Measurements from ENCODE around the gene VWA5B1. TPM values are rescaled to one million over a fixed set of nuclear protein-coding genes. Genes with fewer than 3 reads are reported as not detected.
"Not testable (repeated sequence)": the region's sequence is repeated elsewhere in the genome, so short reads cannot be mapped to it uniquely, and the experiment has no call there.

The VWA5B1 gene
- polyA plus RNA-seq, 4 donors: 0.40 to 2.0 (median 1.6) TPM

DNA sequence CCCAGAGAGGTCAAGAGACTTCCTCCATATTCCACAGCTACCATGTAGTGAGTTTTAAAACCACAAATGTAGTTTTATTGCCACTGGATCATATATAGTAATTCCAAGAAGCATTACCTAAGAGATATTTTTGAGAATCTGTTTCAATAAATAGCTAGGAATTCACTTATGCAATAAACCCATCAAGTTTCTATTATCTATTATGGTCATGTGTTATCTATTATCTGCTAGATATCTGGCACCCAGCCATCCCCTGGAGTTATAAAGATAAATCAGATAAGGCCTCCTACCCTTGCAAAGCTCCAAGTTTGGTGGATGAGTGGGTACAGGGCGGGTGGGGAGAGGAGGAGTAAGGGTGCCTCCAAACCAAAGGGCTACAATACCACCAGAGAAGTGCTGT, 10.3 kb upstream of the VWA5B1 start:
- no peak for DNase-seq (ENCODE audit: low read depth in 4 of 4, low spot score in 3 of 4)

DNA sequence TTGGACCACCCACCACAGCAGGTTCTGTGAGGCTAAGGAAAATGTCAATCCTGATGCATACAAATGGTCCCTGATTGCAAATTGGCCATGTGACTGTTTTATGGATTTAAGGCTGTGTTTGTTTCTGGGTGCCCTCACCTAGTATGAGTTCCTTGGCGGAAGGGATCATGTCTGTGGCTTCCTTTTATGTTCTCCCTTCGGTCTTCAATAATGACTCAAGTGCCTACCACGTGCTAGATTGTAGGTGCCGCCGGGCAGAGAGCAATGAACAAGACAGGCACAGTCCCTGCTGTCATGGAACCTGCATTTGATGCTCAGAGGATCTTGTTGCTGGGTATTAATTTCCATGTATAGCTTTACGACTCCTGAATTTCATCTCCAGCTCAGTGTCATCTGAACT, 9.8 kb upstream of the VWA5B1 start:
- no peak for DNase-seq (ENCODE audit: low read depth in 4 of 4, low spot score in 3 of 4)

DNA sequence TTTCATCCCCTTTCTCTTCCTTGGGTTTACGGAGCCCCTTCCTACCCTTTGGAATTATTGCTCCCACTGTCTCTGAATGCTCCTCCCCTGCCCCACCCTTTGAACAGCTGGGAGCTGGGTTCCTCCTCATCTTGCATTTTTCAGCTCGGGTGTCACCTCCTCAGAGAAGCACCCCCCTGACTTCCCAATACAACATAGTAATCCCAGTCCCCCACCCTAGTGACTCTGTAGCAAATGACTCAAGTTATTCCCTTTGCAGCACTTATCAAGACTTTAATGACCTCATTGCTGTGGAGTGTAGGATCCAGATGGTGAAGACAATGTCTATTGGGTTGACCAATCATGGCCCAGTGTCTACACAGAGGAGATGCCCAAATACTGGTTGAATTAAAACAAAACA, 8.9 kb upstream of the VWA5B1 start:
- DNase-seq (ENCODE audit: low read depth in 4 of 4, low spot score in 3 of 4): no peak

DNA sequence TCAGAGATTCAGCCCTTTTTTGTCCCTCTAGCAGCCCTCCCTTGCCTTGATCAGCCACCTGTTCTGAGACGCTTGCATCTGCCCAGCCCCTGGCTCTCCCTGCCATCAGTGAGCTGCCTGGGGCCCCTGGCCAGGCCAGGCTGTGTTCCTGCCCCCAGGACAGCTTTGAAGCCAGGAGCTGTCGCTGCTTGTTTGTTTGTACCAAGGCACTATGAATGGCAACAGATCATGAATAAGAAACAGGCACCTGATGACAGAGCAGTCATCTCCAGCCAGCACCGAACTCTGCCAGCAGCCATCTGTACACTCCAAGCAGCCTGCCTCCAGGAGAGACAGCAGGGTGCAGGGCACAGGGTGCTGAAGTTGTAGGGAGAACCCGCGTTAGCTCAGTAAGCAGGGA, 8.1 kb upstream of the VWA5B1 start:
- DNase-seq (ENCODE audit: low read depth in 4 of 4, low spot score in 3 of 4): no peak

DNA sequence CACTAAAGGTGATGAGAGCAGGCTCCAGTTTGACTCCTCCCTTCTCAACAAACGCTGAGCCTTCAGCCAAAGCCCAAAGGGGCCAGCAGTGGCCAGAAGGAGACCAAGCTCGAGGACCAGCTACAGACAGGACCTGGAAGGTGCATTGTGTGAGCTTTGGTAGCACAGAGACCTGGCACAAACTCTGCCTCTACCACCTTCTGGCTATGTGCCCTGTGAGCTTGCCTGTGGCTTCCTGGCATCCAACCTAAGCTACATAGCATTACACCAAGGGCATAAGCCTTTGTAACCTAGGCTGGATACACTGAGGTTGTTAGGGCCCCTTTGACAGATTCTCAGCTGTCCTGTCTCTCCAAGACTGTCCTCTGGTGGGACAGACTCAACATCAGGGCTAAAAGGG, 6.6 kb upstream of the VWA5B1 start:
- no peak for DNase-seq (ENCODE audit: low read depth in 4 of 4, low spot score in 3 of 4)

DNA sequence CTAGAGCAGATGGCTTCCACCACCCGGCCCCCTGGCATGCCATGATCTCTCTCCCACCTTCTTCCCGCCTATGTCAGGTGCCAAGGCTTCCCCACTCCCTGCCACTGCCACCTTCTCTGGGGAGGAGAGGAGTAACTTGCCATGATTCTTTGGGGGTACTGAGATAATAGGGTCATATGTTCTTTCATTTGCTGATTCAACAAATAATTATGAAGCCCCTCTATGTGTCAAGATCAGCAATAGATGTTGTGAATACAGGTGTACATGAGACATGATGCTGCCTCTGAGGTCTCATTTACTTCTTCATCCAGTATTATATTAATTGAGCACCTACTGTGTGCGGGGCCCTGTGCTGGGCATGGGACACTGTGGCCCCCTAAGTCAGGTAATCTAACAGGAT, 6.0 kb upstream of the VWA5B1 start:
- no peak for DNase-seq (ENCODE audit: low read depth in 4 of 4, low spot score in 3 of 4)

DNA sequence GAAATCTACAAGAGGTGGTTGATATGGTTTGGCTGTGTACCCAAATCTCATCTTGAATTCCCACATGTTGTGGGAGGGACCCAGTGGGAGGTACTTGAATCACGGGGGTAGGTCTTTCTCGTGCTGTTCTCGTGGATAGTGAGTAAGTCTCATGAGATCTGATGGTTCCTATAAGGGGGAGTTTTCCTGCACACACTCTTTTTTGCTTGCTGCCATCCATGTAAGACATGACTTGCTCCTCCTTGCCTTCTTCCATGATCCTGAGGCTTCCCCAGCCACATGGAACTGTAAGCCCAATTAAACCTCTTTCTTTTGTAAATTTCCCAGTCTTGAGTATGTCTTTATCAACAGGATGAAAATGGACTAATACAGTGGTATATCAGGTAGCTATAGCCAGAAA, 5.2 kb upstream of the VWA5B1 start:
- no peak for DNase-seq (ENCODE audit: low read depth in 4 of 4, low spot score in 3 of 4)

DNA sequence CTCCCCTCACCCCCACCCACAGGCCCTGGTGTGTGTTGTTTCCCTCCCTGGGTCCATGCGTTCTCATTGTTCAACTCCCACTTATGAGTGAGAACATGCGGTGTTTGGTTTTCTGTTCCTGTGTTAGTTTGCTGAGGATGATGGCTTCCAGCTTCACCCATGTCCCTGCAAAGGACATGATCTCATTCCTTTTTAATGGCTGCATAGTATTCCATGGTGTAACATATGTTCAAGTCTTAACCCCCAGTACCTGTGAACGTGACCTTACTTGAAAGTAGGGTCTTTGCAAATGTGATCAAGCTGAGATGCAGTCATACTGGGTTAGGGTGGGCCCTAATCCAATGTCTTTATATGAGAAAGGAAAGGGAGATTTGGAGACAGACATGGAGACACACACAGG, 3.0 kb upstream of the VWA5B1 start:
- not testable (repeated sequence) for DNase-seq (ENCODE audit: low read depth in 4 of 4, low spot score in 3 of 4)

DNA sequence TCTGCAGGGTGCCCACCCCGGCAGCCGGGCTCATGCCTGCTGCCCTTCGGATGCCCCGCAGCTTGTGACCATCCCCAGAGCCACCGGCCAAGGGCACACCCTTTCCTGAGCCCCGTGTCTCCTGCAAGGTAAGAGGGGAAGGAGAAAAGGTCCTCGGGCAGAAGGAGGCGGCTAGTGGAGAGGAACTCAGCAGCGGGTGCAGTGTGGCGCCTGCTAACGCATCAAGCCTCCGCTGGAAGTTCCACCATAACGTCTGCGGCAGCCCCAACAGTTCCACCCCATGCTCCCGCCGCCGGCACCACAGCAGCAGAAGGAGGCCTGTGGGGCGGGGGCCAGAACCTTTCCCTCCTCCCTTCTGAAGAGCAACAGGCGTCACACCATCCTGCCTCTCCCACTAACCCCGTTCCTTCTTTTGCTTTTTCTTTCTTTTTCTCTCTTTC, 990 bp downstream of the VWA5B1 start:
- no peak for DNase-seq (ENCODE audit: low read depth in 4 of 4, low spot score in 3 of 4)

DNA sequence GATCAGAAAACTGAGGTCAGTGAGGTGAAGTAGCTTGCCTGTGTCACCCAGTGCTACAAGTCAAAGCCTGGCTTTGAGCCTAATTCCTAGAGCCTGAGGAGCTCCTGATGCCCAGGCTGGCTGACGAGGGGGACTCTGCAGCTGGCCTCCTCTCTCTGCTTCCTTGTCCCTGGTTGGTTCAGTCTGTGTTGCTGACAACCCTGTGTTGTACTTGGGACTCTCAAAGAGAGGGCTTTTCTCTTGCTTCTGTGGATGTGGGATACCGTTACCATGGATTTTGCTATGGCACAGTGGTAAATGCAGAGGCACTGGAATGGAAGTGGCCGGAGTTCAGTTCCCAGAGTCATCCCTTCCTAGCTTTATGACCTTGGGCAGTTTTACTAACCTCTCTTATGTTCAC, 8.0 kb downstream of the VWA5B1 start:
- DNase-seq (ENCODE audit: low read depth in 4 of 4, low spot score in 3 of 4): no peak

DNA sequence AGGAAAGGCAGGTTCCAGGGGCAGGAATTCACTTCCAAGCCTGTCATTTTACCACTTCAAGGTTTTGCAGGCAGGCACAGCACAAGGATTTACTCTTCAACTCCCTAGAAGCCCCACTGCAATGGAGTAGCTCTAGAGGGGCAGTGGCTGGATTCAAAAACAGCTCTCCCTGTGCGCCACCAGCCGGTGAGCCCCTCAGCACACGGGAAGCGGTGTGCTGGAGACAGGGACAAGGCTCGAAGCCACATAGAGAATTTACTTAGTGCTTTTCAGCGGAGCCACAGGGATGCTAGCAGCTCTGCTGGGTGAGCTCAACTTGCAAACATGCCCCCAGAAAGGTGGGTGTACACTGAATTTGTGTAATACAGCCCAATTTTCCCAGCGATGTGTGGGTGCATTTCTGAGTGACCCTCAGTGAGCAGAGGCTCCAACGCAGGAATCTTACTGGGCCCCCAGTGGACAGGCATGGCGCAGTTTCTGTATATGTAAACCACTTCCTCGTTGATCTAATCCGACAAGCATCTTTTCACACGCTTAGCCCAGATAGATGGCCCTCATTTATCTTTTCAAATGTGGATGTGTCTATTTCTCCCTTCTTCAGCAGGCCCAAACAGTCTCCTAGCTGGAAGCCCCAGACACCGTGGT, 10.9 kb downstream of the VWA5B1 start:
- DNase-seq (ENCODE audit: low read depth in 4 of 4, low spot score in 3 of 4): no peak

DNA sequence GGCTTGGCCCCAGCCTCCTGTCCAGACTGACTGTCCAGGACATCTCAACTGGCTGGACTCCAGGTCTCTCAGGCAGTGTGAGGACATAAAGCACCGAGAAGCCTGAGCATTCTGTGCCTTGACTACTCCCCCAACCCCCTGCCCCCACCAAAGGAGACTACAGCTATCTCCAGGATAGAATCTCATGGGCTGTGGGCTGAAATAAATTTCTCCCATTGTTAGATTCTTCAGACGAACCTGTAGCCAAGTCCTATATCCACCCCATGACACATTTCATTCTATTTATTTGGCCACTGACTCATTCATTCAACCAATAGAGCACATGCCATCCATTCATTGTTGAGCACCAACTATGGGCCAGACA, 11.4 kb downstream of the VWA5B1 start:
- DNase-seq (ENCODE audit: low read depth in 4 of 4, low spot score in 3 of 4): no peak

DNA sequence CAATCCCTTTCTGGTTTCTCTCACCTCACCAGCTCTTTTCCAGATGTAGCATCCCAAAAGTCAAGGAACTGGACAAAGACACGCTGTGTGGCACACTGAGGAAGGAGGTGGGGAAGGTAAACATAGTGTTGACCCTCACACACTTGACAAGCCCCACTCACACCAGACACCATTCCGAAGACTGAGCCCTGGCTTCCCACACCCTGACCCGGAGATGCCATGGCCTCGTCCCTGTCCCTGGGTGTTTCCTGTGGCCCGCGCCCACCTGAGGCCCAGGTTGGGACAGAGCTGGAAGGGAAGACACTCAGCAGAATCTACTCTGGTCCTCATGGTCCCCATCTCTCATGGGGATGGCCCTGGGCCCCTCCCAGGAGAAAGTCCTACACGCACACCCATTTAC, 16.4 kb downstream of the VWA5B1 start:
- no peak for DNase-seq (ENCODE audit: low read depth in 4 of 4, low spot score in 3 of 4)

DNA sequence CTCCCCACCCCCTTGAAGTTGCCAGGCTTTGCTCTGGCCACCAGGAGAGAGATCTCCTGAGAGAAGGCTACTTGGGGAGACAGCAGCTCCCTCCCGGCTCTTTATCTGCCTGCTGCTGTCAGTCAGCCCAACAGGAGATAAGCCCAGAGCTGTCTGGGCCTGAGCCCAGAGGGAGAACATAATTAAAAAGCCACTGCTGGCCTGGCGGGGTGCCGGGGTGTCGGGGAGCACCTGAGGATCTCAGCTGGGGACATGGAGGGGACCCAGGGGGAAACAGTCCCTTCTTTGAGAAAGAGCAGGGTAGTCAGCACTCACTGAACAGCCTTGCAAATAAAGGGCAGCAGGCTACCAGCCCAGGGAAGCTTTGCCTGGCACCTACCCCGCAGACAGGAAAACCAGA, 17.9 kb downstream of the VWA5B1 start:
- no peak for DNase-seq (ENCODE audit: low read depth in 4 of 4, low spot score in 3 of 4)

DNA sequence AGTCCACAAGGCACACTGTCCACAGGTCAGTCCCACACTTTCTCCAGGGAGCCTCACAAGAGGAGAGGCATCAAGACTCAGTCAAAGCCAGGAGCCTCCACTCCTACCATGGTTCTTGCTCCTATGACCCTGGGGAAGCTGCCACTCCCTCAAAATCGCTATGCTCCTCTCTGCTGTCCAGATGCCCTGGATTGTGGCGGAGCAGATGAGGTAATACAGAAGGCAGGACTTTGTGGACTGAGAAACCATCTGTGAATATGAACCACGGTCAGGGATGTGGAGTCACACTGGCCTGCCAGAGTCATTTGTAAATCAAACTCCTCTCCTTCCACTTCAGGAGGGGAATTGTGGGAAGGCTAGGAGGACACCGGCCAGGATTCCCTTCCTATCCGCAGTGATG, 20.6 kb downstream of the VWA5B1 start:
- no peak for DNase-seq (ENCODE audit: low read depth in 4 of 4, low spot score in 3 of 4)

DNA sequence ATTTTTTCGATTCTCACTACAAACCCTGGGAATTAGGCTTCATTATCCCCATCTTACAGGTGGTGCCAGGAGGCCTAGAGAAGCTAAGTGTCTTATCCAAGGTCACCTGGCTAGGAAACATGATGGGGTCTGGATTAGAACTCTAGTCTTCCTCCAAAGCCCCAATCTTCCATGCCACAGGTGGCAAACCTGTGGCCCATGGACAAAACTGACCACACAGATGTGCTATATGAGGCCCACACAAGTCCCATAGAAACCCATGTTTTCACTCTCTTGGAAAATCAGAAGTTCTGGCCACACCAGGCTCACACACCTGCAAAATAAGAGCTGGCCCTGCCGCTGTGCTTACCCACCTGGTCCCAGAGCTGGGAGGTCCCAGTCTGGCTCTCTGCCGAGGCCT, 21.6 kb downstream of the VWA5B1 start:
- DNase-seq (ENCODE audit: low read depth in 4 of 4, low spot score in 3 of 4): no peak

DNA sequence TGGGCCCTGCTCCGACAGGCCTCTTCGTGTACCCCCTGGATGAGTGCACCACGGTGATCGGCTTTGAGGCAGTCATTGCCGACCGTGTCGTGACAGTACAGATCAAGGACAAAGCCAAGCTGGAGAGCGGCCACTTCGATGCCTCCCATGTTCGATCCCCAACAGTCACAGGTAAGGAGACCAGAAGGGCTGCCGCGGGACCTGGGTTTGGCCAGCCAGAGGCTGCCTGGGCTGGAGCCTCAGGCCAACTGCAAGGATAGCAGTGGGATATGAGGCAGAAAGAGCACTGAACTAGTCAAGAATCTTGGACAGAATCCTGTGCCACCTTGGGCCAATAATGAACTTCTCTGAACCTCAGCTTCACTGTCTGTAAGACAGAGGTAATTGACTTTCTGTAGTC, 22.1 kb downstream of the VWA5B1 start:
- no peak for DNase-seq (ENCODE audit: low read depth in 4 of 4, low spot score in 3 of 4)

DNA sequence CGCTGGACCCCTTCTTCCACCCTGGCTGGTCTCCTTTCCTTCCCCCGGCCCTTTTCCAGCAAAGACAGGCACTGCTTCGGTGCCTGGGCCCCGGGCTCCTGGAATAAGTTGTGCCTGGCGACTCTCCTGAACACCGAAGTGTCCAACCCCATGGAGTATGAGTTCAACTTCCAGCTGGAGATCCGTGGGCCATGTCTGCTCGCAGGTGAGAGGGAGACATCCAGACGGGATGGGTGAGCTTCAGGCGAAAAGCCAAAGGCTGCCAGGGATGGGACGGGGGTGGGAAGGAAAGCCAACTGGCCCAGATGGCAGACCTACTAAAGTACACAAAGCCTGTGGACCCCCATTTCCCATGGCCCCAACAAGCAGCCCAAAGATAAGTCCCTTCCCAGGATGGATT, 26.8 kb downstream of the VWA5B1 start:
- no peak for DNase-seq (ENCODE audit: low read depth in 4 of 4, low spot score in 3 of 4)

DNA sequence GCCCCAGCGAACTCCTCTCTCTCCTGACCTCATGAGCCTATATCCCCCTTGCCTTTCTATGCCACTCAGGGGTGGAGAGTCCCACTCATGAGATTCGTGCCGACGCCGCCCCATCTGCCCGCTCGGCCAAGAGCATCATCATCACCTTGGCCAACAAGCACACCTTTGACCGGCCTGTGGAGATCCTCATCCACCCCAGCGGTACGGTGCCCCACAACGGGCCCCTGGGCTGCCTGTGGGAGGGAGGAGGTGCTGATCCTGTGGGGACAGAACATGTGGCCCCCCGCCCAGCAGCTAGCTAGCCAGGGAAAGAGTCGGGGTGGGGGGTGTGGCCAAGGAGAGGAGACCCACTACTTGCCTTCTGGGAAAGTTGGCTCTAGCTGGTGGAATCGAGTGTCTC, 27.8 kb downstream of the VWA5B1 start:
- DNase-seq (ENCODE audit: low read depth in 4 of 4, low spot score in 3 of 4): no peak

DNA sequence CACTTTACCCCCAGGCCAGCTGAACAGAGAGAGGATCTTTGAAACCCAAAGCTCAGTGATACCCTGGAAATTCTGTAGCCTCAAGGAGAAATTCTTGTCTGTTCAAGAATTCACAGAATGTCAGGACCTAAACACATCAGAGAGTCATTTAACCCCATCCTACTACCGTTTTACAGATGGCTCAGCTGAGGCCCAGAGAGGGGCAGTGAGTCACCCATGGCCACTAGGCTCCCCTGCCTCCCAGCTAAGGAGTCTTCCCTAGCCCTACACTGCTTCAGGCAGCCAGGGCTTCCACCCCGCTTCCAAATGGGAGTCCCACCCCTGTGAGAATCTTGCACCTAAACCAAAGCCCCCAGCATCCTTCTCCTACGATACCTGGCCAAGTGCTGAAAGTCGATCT, 28.3 kb downstream of the VWA5B1 start:
- DNase-seq (ENCODE audit: low read depth in 4 of 4, low spot score in 3 of 4): no peak

DNA sequence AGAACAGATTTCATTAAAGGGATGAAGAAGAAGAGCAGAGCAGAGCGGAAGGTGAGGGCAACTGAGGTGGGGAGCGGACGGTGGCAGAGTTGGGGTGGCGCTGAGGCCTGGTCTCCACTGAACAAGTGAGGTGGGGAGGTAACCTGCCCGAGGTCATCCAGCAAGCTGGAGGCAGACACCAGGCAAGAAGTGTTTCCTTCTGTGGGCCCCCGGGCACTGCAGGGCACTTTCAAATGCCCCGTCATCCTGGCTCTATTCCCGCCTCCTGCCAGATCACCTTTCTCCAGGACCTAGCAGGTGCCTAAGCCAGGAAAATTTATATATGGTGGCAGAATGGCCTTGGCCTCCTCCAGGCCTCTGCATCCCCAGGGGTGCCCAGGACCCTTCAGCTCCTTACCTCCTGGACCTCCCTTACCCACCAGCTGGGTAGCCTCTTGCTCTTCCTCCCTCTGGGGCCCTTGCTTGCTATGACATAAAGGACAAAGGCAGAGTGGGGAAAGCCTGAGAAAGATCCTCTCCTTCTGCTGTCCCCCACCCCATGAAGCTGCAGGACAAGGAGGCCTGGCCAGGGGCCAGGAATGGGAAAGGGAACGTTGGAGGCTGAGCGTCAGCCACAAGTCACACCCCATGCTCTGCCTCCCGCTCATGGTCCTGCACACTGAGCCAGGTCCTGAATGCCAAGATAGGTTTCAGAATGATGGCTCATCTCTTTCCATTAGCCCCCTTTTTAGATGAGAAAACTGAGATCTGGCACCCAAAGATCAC, 29.0 kb downstream of the VWA5B1 start:
- no peak for DNase-seq (ENCODE audit: low read depth in 4 of 4, low spot score in 3 of 4)

DNA sequence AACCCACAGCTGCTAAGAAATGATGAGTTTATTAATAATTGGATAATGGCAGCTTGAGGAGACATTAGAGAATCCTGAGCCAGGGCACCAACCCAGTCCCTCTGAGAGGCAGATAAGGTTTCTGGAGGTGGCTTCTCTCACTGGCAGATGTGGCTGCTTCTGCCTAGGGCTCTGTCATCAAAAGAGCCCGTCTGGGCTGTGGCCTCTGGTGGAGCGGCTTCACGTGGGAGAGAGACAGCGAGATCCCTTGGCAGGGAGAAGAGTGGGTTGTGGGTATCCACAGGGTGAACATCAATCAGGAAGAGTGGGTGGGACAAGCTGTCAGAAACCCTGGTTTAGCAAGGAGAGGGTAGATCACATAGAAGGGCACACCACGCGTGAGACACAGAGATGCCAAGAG, 30.0 kb downstream of the VWA5B1 start:
- no peak for DNase-seq (ENCODE audit: low read depth in 4 of 4, low spot score in 3 of 4)

DNA sequence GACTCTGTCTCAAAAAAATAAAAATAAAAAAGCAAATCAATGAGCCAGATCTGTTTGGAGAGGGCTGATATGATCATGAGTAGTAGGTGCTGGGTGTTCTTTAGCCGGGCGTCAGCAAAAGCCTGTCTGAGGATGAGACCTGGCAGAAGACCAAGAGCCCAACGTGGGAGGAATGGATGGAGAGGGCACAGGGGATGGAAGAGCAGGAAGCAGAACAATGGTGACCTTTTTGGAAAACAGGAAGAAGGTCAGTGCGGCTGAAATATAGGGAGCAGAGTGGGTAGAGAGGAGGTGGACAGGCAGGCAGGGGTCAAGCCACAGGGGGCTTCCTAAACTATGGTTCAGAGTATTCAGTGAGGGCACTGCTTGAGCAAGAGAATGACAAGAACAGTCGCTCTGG, 30.9 kb downstream of the VWA5B1 start:
- DNase-seq (ENCODE audit: low read depth in 4 of 4, low spot score in 3 of 4): no peak

Data from left renal pelvis (tissue), 4 donors.